ENCODE measurements around the gene GLB1L3.

GRCh38 chr11:134289789-134290188 is 13.6 kb downstream of the GLB1L3 start:
- no peak for TF ChIP-seq CTCF (IDR thresholded peaks at IDR 0.05; ENCODE audit: insufficient read depth, low read length, poor library complexity, severe bottlenecking)
- TF ChIP-seq EZH2phosphoT487 (conservative IDR thresholded peaks at IDR 0.05; ENCODE audit: low read length) = no peak
